Kidney (tissue), 14 donors: Measurements from ENCODE around the gene ZNF132. TPM values are rescaled to one million over a fixed set of nuclear protein-coding genes. Genes with fewer than 3 reads are reported as not detected.
A peak's percentile ranks its signal among the peaks of the same experiment; 100 is the strongest.

Experiments used
- DNase-seq, 5 donors: peaks; one replicate each; pipeline ENCODE4 v3.0.0-alpha.2; 2013 to 2020
- FAIRE-seq: peaks from 2 replicates; lab custom pipeline; 2012; peaks lifted over from hg19 to GRCh38; lab: Jason Lieb, UNC
- H3K27ac ChIP-seq, 2 donors: one replicate each; pipeline ENCODE4 v1.7.0; 2013; ENCODE audit warnings: low read depth in 2 of 2, low read length in 2 of 2, inconsistent platforms in 1 of 2
- H3K27me3 ChIP-seq: one replicate; pipeline ENCODE4 v1.7.1; 2013; ENCODE audit warnings: low read length, inconsistent platforms; ENCODE audit not compliant: control insufficient read depth, insufficient read depth
- H3K36me3 ChIP-seq, 3 donors: one replicate each; pipeline versions ENCODE4 v1.7.0 to v1.7.1; 2013; ENCODE audit warnings: low read length in 3 of 3, control low read depth in 1 of 3, inconsistent platforms in 1 of 3; ENCODE audit not compliant: insufficient read depth in 3 of 3, control insufficient read depth in 2 of 3
- H3K4me1 ChIP-seq, 3 donors: one replicate each; pipeline versions ENCODE4 v1.7.0 to v1.7.1; 2013; ENCODE audit warnings: low read length in 3 of 3, inconsistent platforms in 1 of 3, low read depth in 1 of 3; ENCODE audit not compliant: control insufficient read depth in 2 of 3, insufficient read depth in 2 of 3
- H3K4me3 ChIP-seq, 3 donors: one replicate each; pipeline versions ENCODE4 v1.7.0 to v1.8.1; 2013; ENCODE audit warnings: low read length in 3 of 3, control low read depth in 1 of 3, inconsistent platforms in 1 of 3
- H3K9ac ChIP-seq, 3 donors: one replicate each; pipeline versions ENCODE4 v1.7.0 to v1.7.1; 2013; ENCODE audit warnings: low read length in 3 of 3, control low read depth in 1 of 3, inconsistent platforms in 1 of 3
- H3K9me3 ChIP-seq, 3 donors: one replicate each; pipeline versions ENCODE4 v1.7.0 to v1.7.1; 2013; ENCODE audit warnings: low read length in 3 of 3, control low read depth in 1 of 3, inconsistent platforms in 1 of 3; ENCODE audit not compliant: control insufficient read depth in 2 of 3, insufficient read depth in 1 of 3
- CTCF ChIP-seq: IDR thresholded peaks from 3 replicates; pipeline ENCODE4 v1.5.1; 2012; ENCODE audit warnings: mild to moderate bottlenecking, moderate library complexity, borderline replicate concordance; ENCODE audit not compliant: insufficient read depth; ENCODE audit errors: extremely low read depth
- intact Hi-C: fragments of 100-400 bp; cut with DNase I; formaldehyde crosslinking; loops from one replicate; pipeline ENCODE4 v1.11.1; 2022
- polyA plus RNA-seq: library from polyadenylated mRNA; stranded (reverse); fragments of 350-450 nt; fragmentation: Illumina TruSeq; extraction: RNeasy Lipid Tissue Mini Kit (QIAGEN cat#74804); gene quantifications from one replicate; pipeline ENCODE4 v1.2.3, GENCODE V29; 2014; ENCODE audit warnings: low read depth, low replicate concordance; ENCODE audit not compliant: insufficient read depth
- total RNA-seq: library from RNA; stranded (reverse); fragmentation: NEBNext Ultra II Directional; extraction: Animal tissue kit (Norgen Biotek cat#: 25700); gene quantifications from one replicate; pipeline ENCODE4 v1.2.1, GENCODE V29; 2021
- donor health status: control.
- donor health status: control.
- donor health status: control.
- donor health status: control.
- donor health status: control.
- donor health status: DM: yes; HTN: yes; CAD: no.
- donor health status: Normal renal cell carcinoma (clear cell type).

Gene ZNF132
- total and polyA plus RNA-seq, 2 donors from 2014 or later = 2.9 to 7.8 TPM

DNA sequence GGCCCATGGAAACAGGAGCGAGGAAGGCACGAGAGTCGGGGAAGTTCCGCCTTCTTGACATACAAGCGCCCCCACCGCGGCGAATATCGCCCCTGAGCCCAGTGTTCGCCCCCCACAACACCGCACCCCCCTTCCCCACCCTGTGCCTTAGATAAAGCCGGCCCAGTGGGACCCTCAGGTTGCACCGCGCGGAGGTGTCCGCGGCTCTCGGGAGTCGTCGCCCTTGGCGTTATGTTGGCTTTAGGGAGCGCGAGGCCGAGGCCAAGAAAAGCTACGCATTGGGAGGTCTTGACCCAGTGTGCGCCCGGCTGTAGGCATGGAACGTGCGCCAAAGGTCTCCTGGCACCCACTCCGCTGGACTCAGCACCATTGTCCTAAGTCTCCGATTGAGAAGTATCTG is 603 bp upstream of the ZNF132 start:
- DNase-seq (peak in 1 of 5 donors; percentile 27), FAIRE-seq (no peak)
- Histone ChIP-seq H3K27ac (peak overlapping the region; percentile 45 to 62), H3K27me3 (no peaks in the 10 kb centered on the region), H3K9ac (peak overlapping the region in 1 of 3 donors; percentile 66), H3K9me3 (peaks cover 3 to 33% (median 16%) of the 10 kb centered on the region in 3 donors), H3K4me1 (peaks cover 0 to 16% (median 9%) of the 10 kb centered on the region in 3 donors), H3K4me3 (peak overlapping the region; percentile 81 to 90 (median 87)), H3K36me3 (peaks cover 8 to 18% (median 9%) of the 10 kb centered on the region in 3 donors)
- intact Hi-C loops = no loop called here
- TF ChIP-seq CTCF = no peak

GRCh38 chr19:58434217-58434616 is 5.7 kb downstream of the ZNF132 start:
- Histone ChIP-seq H3K4me1 (peaks cover 0 to 4% (median 3%) of the 10 kb centered on the region in 3 donors), H3K27me3 (no peaks in the 10 kb centered on the region), H3K9me3 (peaks cover 23 to 92% (median 62%) of the 10 kb centered on the region in 3 donors), H3K9ac (no peak overlapping the region), H3K36me3 (peaks cover 31 to 56% (median 43%) of the 10 kb centered on the region in 3 donors), H3K4me3 (peak overlapping the region in 1 of 3 donors; percentile 7), H3K27ac (no peak overlapping the region)
- intact Hi-C loops = no loop called here
- DNase-seq = no peak
- no peak for FAIRE-seq
- no peak for TF ChIP-seq CTCF

- H3K36me3 ChIP-seq = peaks cover 18 to 30% (median 29%) of the 10 kb centered on the region in 3 donors
- no peak overlapping the region for H3K27ac ChIP-seq
- intact Hi-C loops = no loop called here
- no peak overlapping the region for H3K9ac ChIP-seq
- no peak overlapping the region for H3K4me3 ChIP-seq
- H3K27me3 ChIP-seq = no peaks in the 10 kb centered on the region
- DNase-seq (no peak), FAIRE-seq (no peak)
- peaks cover 20 to 69% (median 39%) of the 10 kb centered on the region in 3 donors for H3K9me3 ChIP-seq
- H3K4me1 ChIP-seq = no peaks in the 10 kb centered on the region
- no peak for TF ChIP-seq CTCF
Measured at GRCh38 chr19:58429745-58430144, 10.2 kb downstream of the ZNF132 start.

DNA sequence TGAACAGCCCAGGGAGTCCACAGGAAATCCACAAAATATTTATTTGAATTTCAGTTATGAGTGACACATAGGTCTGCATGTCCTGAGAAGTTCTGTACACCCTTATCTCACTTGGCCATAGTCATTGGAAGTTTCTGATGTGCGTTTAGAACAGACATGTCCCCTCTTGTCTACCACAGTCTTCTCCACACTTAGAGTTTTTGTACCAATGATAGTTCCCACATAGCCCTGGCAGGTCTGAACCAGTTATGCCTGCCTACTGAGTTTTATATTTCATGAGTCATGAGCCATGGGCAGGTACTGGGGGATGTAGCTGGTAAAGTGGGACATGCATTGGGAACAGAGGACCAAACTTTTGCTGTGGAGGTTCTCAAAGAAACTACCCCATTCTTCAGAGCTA is 11.3 kb downstream of the ZNF132 start:
- peaks cover 15 to 58% (median 28%) of the 10 kb centered on the region in 3 donors for H3K9me3 ChIP-seq
- no peak overlapping the region for H3K27ac ChIP-seq
- H3K27me3 ChIP-seq = no peaks in the 10 kb centered on the region
- peaks cover 7 to 18% (median 17%) of the 10 kb centered on the region in 3 donors for H3K36me3 ChIP-seq
- no peak overlapping the region for H3K4me3 ChIP-seq
- intact Hi-C loops = no loop called here
- no peak overlapping the region for H3K9ac ChIP-seq
- no peaks in the 10 kb centered on the region for H3K4me1 ChIP-seq
- FAIRE-seq (no peak), DNase-seq (no peak)
- TF ChIP-seq CTCF = no peak
